Heart right ventricle (tissue), 16 donors: ENCODE data around the gene KRTAP4-5. TPM values are rescaled to one million over a fixed set of nuclear protein-coding genes. Genes with fewer than 3 reads are reported as not detected.
"Not testable (repeated sequence)": the region's sequence is repeated elsewhere in the genome, so short reads cannot be mapped to it uniquely, and the experiment has no call there.

ENCODE experiments used
- ATAC-seq, 8 donors: fragments of 200-7000 bp; cut with Tn5 transposase; one replicate each; pipeline ENCODE4 v1.9.1; 2020; ENCODE audit warnings: mild to moderate bottlenecking in 8 of 8, moderate library complexity in 8 of 8, moderate number of reproducible peaks in 1 of 8
- DNase-seq, 2 donors: peaks; one replicate each; pipeline ENCODE4 v3.0.0-alpha.2; 2020
- H3K27ac ChIP-seq, 10 donors: fragments of 200-600 bp; sonication (generic) in 2 of 10; one replicate each; pipeline versions ENCODE4 v1.5.0 to v1.8.0; 2020 to 2022; ENCODE audit warnings: mild to moderate bottlenecking in 3 of 10
- H3K27me3 ChIP-seq, 7 donors: fragments of 200-600 bp; one replicate each; pipeline ENCODE4 v1.8.0; 2021 to 2022; ENCODE audit warnings: mild to moderate bottlenecking in 2 of 7
- H3K36me3 ChIP-seq, 9 donors: fragments of 200-600 bp; sonication (generic) in 1 of 9; one replicate each; pipeline versions ENCODE4 v1.5.0 to v1.8.0; 2020 to 2022; ENCODE audit warnings: mild to moderate bottlenecking in 2 of 9
- H3K4me1 ChIP-seq, 9 donors: fragments of 200-600 bp; sonication (generic) in 1 of 9; one replicate each; pipeline versions ENCODE4 v1.5.0 to v1.8.0; 2020 to 2022; ENCODE audit warnings: mild to moderate bottlenecking in 4 of 9
- H3K4me3 ChIP-seq, 10 donors: fragments of 200-600 bp; sonication (generic) in 2 of 10; one replicate each; pipeline versions ENCODE4 v1.5.0 to v1.8.0; 2020 to 2022; ENCODE audit warnings: mild to moderate bottlenecking in 7 of 10, moderate library complexity in 2 of 10
- H3K9me3 ChIP-seq, 11 donors: fragments of 200-600 bp in 10 of 11; sonication (generic) in 2 of 11; one replicate each; pipeline versions ENCODE4 v1.5.0 to v1.8.0; 2013 to 2022; ENCODE audit warnings: mild to moderate bottlenecking in 2 of 11, control low read depth in 1 of 11, moderate library complexity in 1 of 11
- WGBS, 2 donors: extraction: QIAGEN DNeasy Blood & Tissue Kit; methylation state at CpG; one replicate each; pipeline ENCODE4 v1.1.7; 2013; ENCODE audit warnings: inconsistent platforms in 1 of 2; 5-methylcytosine and 5-hydroxymethylcytosine counted together
- intact Hi-C, 10 donors: fragments of 100-400 bp; cut with DNase I; formaldehyde crosslinking; loops; one replicate each; pipeline versions ENCODE4 v1.11.1 to v1.14.2; 2022
- long read RNA-seq, 3 donors: library from polyadenylated mRNA; unstranded; transcript quantifications; one replicate each; pipeline ENCODE4 v2.0.0, GENCODE V29; 2020 to 2021
- polyA plus RNA-seq, 2 donors: library from polyadenylated mRNA; stranded (reverse); fragments of 200-250 nt; gene quantifications; one replicate each; pipeline ENCODE4 v1.2.3, GENCODE V29; 2013
- total RNA-seq, 10 donors: library from RNA; stranded (reverse); fragmentation: NEBNext Ultra II Directional in 3 of 10; extraction: Animal tissue kit (Norgen Biotek cat#: 25700) in 3 of 10; gene quantifications; one replicate each; pipeline versions ENCODE4 v1.2.1 to v1.2.4, GENCODE V29; 2021 to 2023
- TF ChIP-seq, protein P1 (sequence below), 9 donors: fragments of 200-600 bp; sonication (generic) in 2 of 9; IDR thresholded peaks; one replicate each; pipeline versions ENCODE4 v1.5.0 to v1.8.0; 2021 to 2022; ENCODE audit warnings: antibody characterized with exemption in 9 of 9, mild to moderate bottlenecking in 5 of 9, moderate library complexity in 1 of 9
- donor health status: Arrhythmogenic right ventricular cardiomyopathy.
- donor health status: ischemic (EF 13 %, LVEDD 7.1; RV severe dilation, severe dysfunction).
- donor health status: healthy with polysubstance abuse.
- donor health status: DM: no; HTN: yes; CAD: no.
- donor health status: DM: no; HTN: no; CAD: no.
- donor health status: ischemic (EF 25% LVEDD 6.9; RV normal size, moderate dysfunction).
- donor health status: ischemic (EF 25% LVEDD 5.7; RV mildly dilated, moderate dysfunction).
- donor health status: healthy.
- donor health status: DM: yes; HTN: yes; CAD: no.
- donor health status: Ischemic cardiomyopathy.
- donor health status: ischemic (EF 35%, LVEDD 5.7; RV mildly dilated, moderate dysfunction).
- donor health status: nonischemic (EF 11% LVEDD 7.7; RV severe dilation, severe dysfunction).
- donor health status: DM: yes; HTN: yes; CAD: no.
- donor health status: PGD.
- donor health status: ischemic (EF 29% LVEDD 5.4; RV normal size, mild dysfunction).
- donor health status: nonischemic (EF 23%, LVEDD 6.1; RV moderate dilation, normal function).

KRTAP4-5 gene
- total RNA-seq (not detected), polyA plus RNA-seq (not detected)
- long read RNA-seq, donor 1: 0 reads
- long read RNA-seq, donor 2: 0 reads
- long read RNA-seq, donor 3: 0 reads

GRCh38 chr17:41149652-41149985 is at the start of gene KRTAP4-5:
TSS of gene KRTAP4-5 (minus strand) at chr17:41149825. CDS start at chr17:41149767, 58 bp downstream.
- WGBS, 2 donors: 47 to 56% methylated on average over 2 of the region's 2 CpGs

DNA sequence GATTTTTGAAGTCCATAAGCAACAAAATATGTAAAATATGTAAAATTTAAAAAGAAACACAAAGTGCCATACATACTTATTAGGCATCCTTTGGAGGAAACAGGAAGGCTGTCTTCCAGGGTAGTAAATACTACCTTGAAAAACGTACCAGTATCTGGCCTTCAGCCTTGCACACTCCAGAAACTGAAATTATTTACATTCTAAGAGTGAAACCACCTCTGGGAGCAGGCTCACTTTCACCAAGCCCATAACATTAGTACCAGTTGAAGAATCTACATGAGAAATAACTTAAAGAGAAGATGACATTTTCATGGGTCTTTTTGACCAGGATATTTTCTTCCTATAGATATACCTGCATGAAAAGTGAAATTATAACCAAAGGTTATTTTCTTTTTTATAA is 46.4 kb upstream of the KRTAP4-5 start:
- peaks cover 0 to 16% (median 0%) of the 10 kb centered on the region in 7 donors for H3K27me3 ChIP-seq
- peaks cover 0 to 11% (median 0%) of the 10 kb centered on the region in 11 donors for H3K9me3 ChIP-seq
- H3K27ac ChIP-seq: no peak overlapping the region
- TF ChIP-seq, protein P1, sequence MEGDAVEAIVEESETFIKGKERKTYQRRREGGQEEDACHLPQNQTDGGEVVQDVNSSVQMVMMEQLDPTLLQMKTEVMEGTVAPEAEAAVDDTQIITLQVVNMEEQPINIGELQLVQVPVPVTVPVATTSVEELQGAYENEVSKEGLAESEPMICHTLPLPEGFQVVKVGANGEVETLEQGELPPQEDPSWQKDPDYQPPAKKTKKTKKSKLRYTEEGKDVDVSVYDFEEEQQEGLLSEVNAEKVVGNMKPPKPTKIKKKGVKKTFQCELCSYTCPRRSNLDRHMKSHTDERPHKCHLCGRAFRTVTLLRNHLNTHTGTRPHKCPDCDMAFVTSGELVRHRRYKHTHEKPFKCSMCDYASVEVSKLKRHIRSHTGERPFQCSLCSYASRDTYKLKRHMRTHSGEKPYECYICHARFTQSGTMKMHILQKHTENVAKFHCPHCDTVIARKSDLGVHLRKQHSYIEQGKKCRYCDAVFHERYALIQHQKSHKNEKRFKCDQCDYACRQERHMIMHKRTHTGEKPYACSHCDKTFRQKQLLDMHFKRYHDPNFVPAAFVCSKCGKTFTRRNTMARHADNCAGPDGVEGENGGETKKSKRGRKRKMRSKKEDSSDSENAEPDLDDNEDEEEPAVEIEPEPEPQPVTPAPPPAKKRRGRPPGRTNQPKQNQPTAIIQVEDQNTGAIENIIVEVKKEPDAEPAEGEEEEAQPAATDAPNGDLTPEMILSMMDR (IDR thresholded peaks at IDR 0.05): no peak
- ATAC-seq (no peak), DNase-seq (no peak)
- intact Hi-C loops: no loop called here
- H3K4me1 ChIP-seq: no peaks in the 10 kb centered on the region
- 33 to 60% methylated on average over 1 of the region's 1 CpG for WGBS, 2 donors
- no peaks in the 10 kb centered on the region for H3K36me3 ChIP-seq
- H3K4me3 ChIP-seq: no peak overlapping the region

More at GRCh38 chr17:41149652-41149985, at the start of gene KRTAP4-5:
- TF ChIP-seq, protein P1 (IDR thresholded peaks at IDR 0.05): no peak
- Histone ChIP-seq H3K4me3 (no peak within 1 kb of the TSS), H3K9me3 (no peaks in the 10 kb centered on the region), H3K36me3 (no peaks in the 10 kb centered on the region), H3K27me3 (peaks cover 0 to 26% (median 9%) of the 10 kb centered on the region in 7 donors), H3K27ac (no peak within 1 kb of the TSS), H3K4me1 (no peaks in the 10 kb centered on the region)
- intact Hi-C loops: no loop called here
- DNase-seq (no peak), ATAC-seq (no peak)

- Histone ChIP-seq H3K9me3 (peaks cover 0 to 10% (median 0%) of the 10 kb centered on the region in 11 donors), H3K27ac (no peak overlapping the region), H3K36me3 (no peaks in the 10 kb centered on the region), H3K27me3 (peaks cover 0 to 59% (median 19%) of the 10 kb centered on the region in 7 donors), H3K4me3 (no peak overlapping the region), H3K4me1 (no peaks in the 10 kb centered on the region)
- WGBS, 2 donors: 86 to 90% methylated on average over 3 of the region's 3 CpGs
- no peak for DNase-seq
- intact Hi-C loops: no loop called here
- TF ChIP-seq, protein P1 (IDR thresholded peaks at IDR 0.05): no peak
- no peak for ATAC-seq
Observed at GRCh38 chr17:41190328-41190727, 40.7 kb upstream of the KRTAP4-5 start.

DNA sequence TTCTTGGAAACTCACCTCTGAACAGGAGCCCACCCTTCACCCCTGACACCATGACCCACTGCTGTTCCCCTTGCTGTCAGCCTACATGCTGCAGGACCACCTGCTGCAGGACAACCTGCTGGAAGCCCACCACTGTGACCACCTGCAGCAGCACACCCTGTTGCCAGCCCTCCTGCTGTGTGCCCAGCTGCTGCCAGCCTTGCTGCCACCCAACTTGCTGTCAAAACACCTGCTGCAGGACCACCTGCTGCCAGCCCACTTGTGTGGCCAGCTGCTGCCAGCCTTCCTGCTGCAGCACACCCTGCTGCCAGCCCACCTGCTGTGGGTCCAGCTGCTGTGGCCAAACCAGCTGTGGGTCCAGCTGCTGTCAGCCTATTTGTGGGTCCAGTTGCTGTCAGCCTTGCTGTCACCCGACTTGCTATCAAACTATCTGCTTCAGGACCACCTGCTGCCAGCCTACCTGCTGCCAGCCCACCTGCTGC is 40.3 kb upstream of the KRTAP4-5 start, which contains the start of gene KRTAP9-1:
Gene KRTAP9-1 (plus strand): TSS at position 51 of the 482 bp plus-strand sequence. CDS start 0 bp downstream, at position 51.
- DNase-seq, H3K36me3 ChIP-seq, ATAC-seq, H3K27ac ChIP-seq, H3K4me1 ChIP-seq, H3K4me3 ChIP-seq: not testable (repeated sequence)
- H3K27me3 ChIP-seq: peaks cover 0 to 59% (median 19%) of the 10 kb centered on the region in 7 donors
- intact Hi-C loops: loop anchor here in 1 of 10 donors (10.0 kb wide), 1 partner anchor 65 kb away; the partner anchor contains the start of gene KRTAP4-12
- 84 to 85% methylated on average over 1 of the region's 1 CpG for WGBS, 2 donors
- H3K9me3 ChIP-seq: peaks cover 0 to 10% (median 0%) of the 10 kb centered on the region in 11 donors

GRCh38 chr17:41186872-41187271 is 37.2 kb upstream of the KRTAP4-5 start:
- DNase-seq (no peak), ATAC-seq (no peak)
- no peak overlapping the region for H3K27ac ChIP-seq
- peaks cover 0 to 4% (median 0%) of the 10 kb centered on the region in 11 donors for H3K9me3 ChIP-seq
- 78 to 87% methylated on average over 2 of the region's 2 CpGs for WGBS, 2 donors
- H3K27me3 ChIP-seq: peaks cover 0 to 49% (median 19%) of the 10 kb centered on the region in 7 donors
- no peaks in the 10 kb centered on the region for H3K36me3 ChIP-seq
- intact Hi-C loops: loop anchor here in 1 of 10 donors (10.0 kb wide), 1 partner anchor 62 kb away; the partner anchor contains the start of gene KRTAP4-12
- H3K4me1 ChIP-seq: no peaks in the 10 kb centered on the region
- H3K4me3 ChIP-seq: no peak overlapping the region
- TF ChIP-seq, protein P1 (IDR thresholded peaks at IDR 0.05): no peak
